Right lobe of liver (tissue), 6 donors: ENCODE measurements around the gene RMDN2. TPM values are rescaled to one million over a fixed set of nuclear protein-coding genes. Genes with fewer than 3 reads are reported as not detected.
A peak's percentile ranks its signal among the peaks of the same experiment; 100 is the strongest.

Experiments used
- ATAC-seq, 4 donors: fragments of 200-7000 bp; cut with Tn5 transposase; one replicate each; pipeline ENCODE4 v1.9.1; 2020; ENCODE audit warnings: mild to moderate bottlenecking in 4 of 4, moderate library complexity in 4 of 4
- DNase-seq, 3 donors: peaks; one replicate each; pipeline ENCODE4 v3.0.0-alpha.2; 2020
- H3K27ac ChIP-seq, 3 donors: fragments of 200-600 bp; one replicate each; pipeline ENCODE4 v1.8.0; 2022
- H3K27me3 ChIP-seq, 2 donors: fragments of 200-600 bp; one replicate each; pipeline ENCODE4 v1.8.0; 2022
- H3K36me3 ChIP-seq, 4 donors: fragments of 200-600 bp; sonication (generic) in 1 of 4; one replicate each; pipeline versions ENCODE4 v1.5.1 to v1.8.0; 2017 to 2022; ENCODE audit warnings: control low read depth in 1 of 4
- H3K4me1 ChIP-seq, 4 donors: fragments of 200-600 bp; sonication (generic) in 1 of 4; one replicate each; pipeline versions ENCODE4 v1.5.1 to v1.8.0; 2017 to 2022; ENCODE audit warnings: control low read depth in 1 of 4
- H3K4me3 ChIP-seq, 3 donors: fragments of 200-600 bp; one replicate each; pipeline ENCODE4 v1.8.0; 2022
- H3K9me3 ChIP-seq, 4 donors: fragments of 200-600 bp; sonication (generic) in 1 of 4; one replicate each; pipeline versions ENCODE4 v1.5.1 to v1.8.0; 2017 to 2022; ENCODE audit warnings: control low read depth in 1 of 4
- CTCF ChIP-seq, 4 donors: fragments of 200-600 bp in 3 of 4; fragments of 450-650 bp in 1 of 4; IDR thresholded peaks; one replicate each; pipeline versions ENCODE4 v1.5.1 to v1.8.0; 2016 to 2022; ENCODE audit warnings: antibody characterized with exemption in 4 of 4, mild to moderate bottlenecking in 2 of 4
- POLR2A ChIP-seq: fragments of 450-650 bp; IDR thresholded peaks from one replicate; pipeline ENCODE4 v1.6.1; 2017; ENCODE audit warnings: antibody characterized with exemption, mild to moderate bottlenecking
- WGBS: methylation state at CpG from one replicate; pipeline ENCODE4 v1.1.6; 2018; ENCODE audit warnings: low coverage, low lambda C conversion rate; ENCODE audit not compliant: insufficient coverage; ENCODE audit errors: missing lambda C conversion rate; 5-methylcytosine and 5-hydroxymethylcytosine counted together
- intact Hi-C, 2 donors: fragments of 100-400 bp; cut with DNase I; formaldehyde crosslinking; loops; one replicate each; pipeline versions ENCODE4 v1.11.2 to v1.14.1; 2022
- total RNA-seq, 6 experiments: library from RNA; depleted of rRNA in 2 of 6; stranded (reverse); fragments of >200 nt in 2 of 6; fragmentation: NEBNext Ultra II Directional in 3 of 6; extraction: Animal tissue kit (Norgen Biotek cat#: 25700) in 3 of 6; gene quantifications; one replicate each; pipeline versions ENCODE4 v1.1.0 to v1.2.4, GENCODE V29; 2016 to 2023
- donor health status: DM: no; HTN: yes; CAD: no.
- donor health status: DM: no; HTN: no; CAD: no.
- donor health status: DM: no; HTN: no; CAD: no.
- donor health status: DM: no; HTN: yes; CAD: no.
- donor health status: DM: no; HTN: yes; CAD: no.

RMDN2 gene
- total RNA-seq, 6 experiments from 2014 or later: 8.8 to 18.5 (median 15.7) TPM

- Histone ChIP-seq H3K27me3 (no peaks in the 10 kb centered on the region), H3K4me1 (no peaks in the 10 kb centered on the region), H3K27ac (no peak overlapping the region), H3K36me3 (no peaks in the 10 kb centered on the region), H3K9me3 (no peaks in the 10 kb centered on the region), H3K4me3 (no peak overlapping the region)
- no peak for TF ChIP-seq POLR2A
- TF ChIP-seq CTCF (IDR thresholded peaks at IDR 0.05): no peak
- ATAC-seq (peak in 1 of 4 donors; percentile 53), DNase-seq (no peak)
- WGBS: 46% methylated on average over 7 of the region's 9 CpGs
- intact Hi-C loops: no loop called here
Measured at GRCh38 chr2:38039121-38039910, 114.2 kb downstream of the RMDN2 start.

GRCh38 chr2:38045811-38046210 lies 120.7 kb downstream of the RMDN2 start:
- Histone ChIP-seq H3K9me3 (no peaks in the 10 kb centered on the region), H3K27ac (no peak overlapping the region), H3K4me1 (no peaks in the 10 kb centered on the region), H3K4me3 (no peak overlapping the region), H3K36me3 (no peaks in the 10 kb centered on the region), H3K27me3 (no peaks in the 10 kb centered on the region)
- ATAC-seq (no peak), DNase-seq (no peak)
- TF ChIP-seq CTCF (IDR thresholded peaks at IDR 0.05) (no peak), POLR2A (no peak)
- WGBS: 85% methylated on average over 3 of the region's 4 CpGs
- intact Hi-C loops: no loop called here

GRCh38 chr2:38056216-38056615 lies 131.1 kb downstream of the RMDN2 start:
- WGBS: 65% methylated on average over 3 of the region's 3 CpGs
- H3K9me3 ChIP-seq: no peaks in the 10 kb centered on the region
- no peak overlapping the region for H3K4me3 ChIP-seq
- TF ChIP-seq CTCF (IDR thresholded peaks at IDR 0.05): no peak
- TF ChIP-seq POLR2A: no peak
- H3K27me3 ChIP-seq: no peaks in the 10 kb centered on the region
- no peaks in the 10 kb centered on the region for H3K36me3 ChIP-seq
- no peak overlapping the region for H3K27ac ChIP-seq
- ATAC-seq: no peak
- no peaks in the 10 kb centered on the region for H3K4me1 ChIP-seq
- intact Hi-C loops: no loop called here
- DNase-seq: no peak

- Histone ChIP-seq H3K4me3 (no peak overlapping the region), H3K4me1 (no peaks in the 10 kb centered on the region), H3K27ac (no peak overlapping the region), H3K9me3 (no peaks in the 10 kb centered on the region), H3K27me3 (no peaks in the 10 kb centered on the region), H3K36me3 (no peaks in the 10 kb centered on the region)
- peak in 1 of 4 donors; percentile 48 for ATAC-seq
- intact Hi-C loops: no loop called here
- no peak for DNase-seq
- no peak for TF ChIP-seq CTCF (IDR thresholded peaks at IDR 0.05)
- TF ChIP-seq POLR2A: no peak
- WGBS: 58% methylated on average over 3 of the region's 3 CpGs
Measured at GRCh38 chr2:38057651-38058410, 132.7 kb downstream of the RMDN2 start.
